ENCODE measurements around the gene GLP2R. TPM values are rescaled to one million over a fixed set of nuclear protein-coding genes. Genes with fewer than 3 reads are reported as not detected.

GLP2R gene
- total RNA-seq, 1 donor, result not detected

DNA sequence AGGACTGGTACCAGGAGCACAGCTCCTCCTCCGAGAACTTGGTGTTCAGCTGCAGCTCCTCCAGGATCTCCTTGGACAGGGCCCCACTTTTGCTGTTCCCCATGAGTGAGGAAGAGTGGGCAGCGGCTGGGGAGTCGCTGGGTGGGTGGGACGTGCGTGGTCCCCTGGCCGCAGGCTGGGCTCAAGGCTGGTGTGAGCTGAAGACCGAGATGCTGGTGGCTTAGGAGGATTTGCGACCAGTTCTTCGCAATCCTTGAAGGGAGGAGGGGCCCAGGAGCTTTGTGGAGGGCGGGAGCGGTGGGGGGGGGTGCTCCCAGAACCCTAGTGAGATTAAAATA lies 79.3 kb downstream of the GLP2R start, which contains the start of gene RCVRN:
TSS of gene RCVRN (minus strand) at position 194 of the 338 bp plus-strand sequence. CDS start at position 103, 91 bp downstream.
- no peaks in the 10 kb centered on the region for H4K20me1 ChIP-seq (ENCODE audit: insufficient read depth, low read length)
- DNase-seq (ENCODE audit: insufficient read length, low spot score, missing footprints), result no peak
- H3K36me3 ChIP-seq (ENCODE audit: insufficient read depth, low read length), result no peaks in the 10 kb centered on the region
- H3K27me3 ChIP-seq (ENCODE audit: insufficient read depth, low read length), result no peaks in the 10 kb centered on the region
- H3K4me2 ChIP-seq (ENCODE audit: insufficient read depth, low read length), result no peak within 1 kb of the TSS
- no peaks in the 10 kb centered on the region for H3K9me3 ChIP-seq (ENCODE audit: low read depth, low read length)
- H2AFZ ChIP-seq (ENCODE audit: low read length), result no peak within 1 kb of the TSS
- TF ChIP-seq, protein P1, sequence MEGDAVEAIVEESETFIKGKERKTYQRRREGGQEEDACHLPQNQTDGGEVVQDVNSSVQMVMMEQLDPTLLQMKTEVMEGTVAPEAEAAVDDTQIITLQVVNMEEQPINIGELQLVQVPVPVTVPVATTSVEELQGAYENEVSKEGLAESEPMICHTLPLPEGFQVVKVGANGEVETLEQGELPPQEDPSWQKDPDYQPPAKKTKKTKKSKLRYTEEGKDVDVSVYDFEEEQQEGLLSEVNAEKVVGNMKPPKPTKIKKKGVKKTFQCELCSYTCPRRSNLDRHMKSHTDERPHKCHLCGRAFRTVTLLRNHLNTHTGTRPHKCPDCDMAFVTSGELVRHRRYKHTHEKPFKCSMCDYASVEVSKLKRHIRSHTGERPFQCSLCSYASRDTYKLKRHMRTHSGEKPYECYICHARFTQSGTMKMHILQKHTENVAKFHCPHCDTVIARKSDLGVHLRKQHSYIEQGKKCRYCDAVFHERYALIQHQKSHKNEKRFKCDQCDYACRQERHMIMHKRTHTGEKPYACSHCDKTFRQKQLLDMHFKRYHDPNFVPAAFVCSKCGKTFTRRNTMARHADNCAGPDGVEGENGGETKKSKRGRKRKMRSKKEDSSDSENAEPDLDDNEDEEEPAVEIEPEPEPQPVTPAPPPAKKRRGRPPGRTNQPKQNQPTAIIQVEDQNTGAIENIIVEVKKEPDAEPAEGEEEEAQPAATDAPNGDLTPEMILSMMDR (IDR thresholded peaks at IDR 0.05; ENCODE audit: extremely low read depth, low read depth, low read length), result no peak
- no peak within 1 kb of the TSS for H3K4me3 ChIP-seq (ENCODE audit: insufficient read depth, low read length)
- H3K27ac ChIP-seq (ENCODE audit: low read depth, low read length), result no peak within 1 kb of the TSS
- no peaks in the 10 kb centered on the region for H3K4me1 ChIP-seq (ENCODE audit: insufficient read depth, low read length)
- no peaks in the 10 kb centered on the region for H3K79me2 ChIP-seq (ENCODE audit: insufficient read depth, low read length)

- DNase-seq (ENCODE audit: insufficient read length, low spot score, missing footprints), result peak; percentile 90
- Histone ChIP-seq H3K27ac (ENCODE audit: low read depth, low read length) (no peak overlapping the region), H3K4me3 (ENCODE audit: insufficient read depth, low read length) (no peak overlapping the region), H3K36me3 (ENCODE audit: insufficient read depth, low read length) (no peaks in the 10 kb centered on the region), H2AFZ (ENCODE audit: low read length) (no peak overlapping the region), H4K20me1 (ENCODE audit: insufficient read depth, low read length) (no peaks in the 10 kb centered on the region), H3K4me2 (ENCODE audit: insufficient read depth, low read length) (no peak overlapping the region), H3K4me1 (ENCODE audit: insufficient read depth, low read length) (no peaks in the 10 kb centered on the region), H3K9me3 (ENCODE audit: low read depth, low read length) (no peaks in the 10 kb centered on the region), H3K27me3 (ENCODE audit: insufficient read depth, low read length) (no peaks in the 10 kb centered on the region), H3K79me2 (ENCODE audit: insufficient read depth, low read length) (no peaks in the 10 kb centered on the region)
- TF ChIP-seq, protein P1 (IDR thresholded peaks at IDR 0.05; ENCODE audit: extremely low read depth, low read depth, low read length), result peak; percentile 24
Observed at GRCh38 chr17:9905902-9906301, 80.2 kb downstream of the GLP2R start.

DNA sequence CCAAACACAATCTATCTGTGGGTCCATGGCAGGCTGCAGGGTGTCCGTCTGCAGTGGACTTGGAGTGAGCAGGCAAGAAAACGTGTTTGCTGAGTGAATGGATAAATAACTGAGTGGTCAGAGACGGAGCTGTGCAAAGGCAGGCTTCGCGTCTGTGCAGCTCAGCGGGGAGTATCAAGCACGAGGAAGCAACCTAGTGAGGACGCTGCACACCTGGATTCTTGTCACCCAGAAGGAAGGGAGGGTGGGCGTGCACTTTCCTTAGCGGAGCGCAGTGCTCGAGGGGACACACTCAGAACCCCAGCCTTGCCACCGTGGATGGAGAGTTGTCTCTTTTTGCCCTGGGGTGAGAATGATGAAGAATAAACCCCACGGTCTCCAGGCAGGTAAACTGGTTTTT lies 80.9 kb downstream of the GLP2R start:
- Histone ChIP-seq H3K4me1 (ENCODE audit: insufficient read depth, low read length) (no peaks in the 10 kb centered on the region), H3K4me2 (ENCODE audit: insufficient read depth, low read length) (no peak overlapping the region), H3K27me3 (ENCODE audit: insufficient read depth, low read length) (no peaks in the 10 kb centered on the region), H3K27ac (ENCODE audit: low read depth, low read length) (no peak overlapping the region), H3K9me3 (ENCODE audit: low read depth, low read length) (no peaks in the 10 kb centered on the region), H3K4me3 (ENCODE audit: insufficient read depth, low read length) (no peak overlapping the region), H3K36me3 (ENCODE audit: insufficient read depth, low read length) (no peaks in the 10 kb centered on the region), H2AFZ (ENCODE audit: low read length) (no peak overlapping the region), H3K79me2 (ENCODE audit: insufficient read depth, low read length) (no peaks in the 10 kb centered on the region), H4K20me1 (ENCODE audit: insufficient read depth, low read length) (no peaks in the 10 kb centered on the region)
- TF ChIP-seq, protein P1 (IDR thresholded peaks at IDR 0.05; ENCODE audit: extremely low read depth, low read depth, low read length), result no peak
- no peak for DNase-seq (ENCODE audit: insufficient read length, low spot score, missing footprints)

GRCh38 chr17:9907131-9907530 lies 81.4 kb downstream of the GLP2R start:
- DNase-seq (ENCODE audit: insufficient read length, low spot score, missing footprints), result no peak
- H3K36me3 ChIP-seq (ENCODE audit: insufficient read depth, low read length), result no peaks in the 10 kb centered on the region
- H3K4me3 ChIP-seq (ENCODE audit: insufficient read depth, low read length), result no peak overlapping the region
- TF ChIP-seq, protein P1 (IDR thresholded peaks at IDR 0.05; ENCODE audit: extremely low read depth, low read depth, low read length), result no peak
- H3K9me3 ChIP-seq (ENCODE audit: low read depth, low read length), result no peaks in the 10 kb centered on the region
- no peak overlapping the region for H2AFZ ChIP-seq (ENCODE audit: low read length)
- H3K27me3 ChIP-seq (ENCODE audit: insufficient read depth, low read length), result no peaks in the 10 kb centered on the region
- no peaks in the 10 kb centered on the region for H4K20me1 ChIP-seq (ENCODE audit: insufficient read depth, low read length)
- no peaks in the 10 kb centered on the region for H3K79me2 ChIP-seq (ENCODE audit: insufficient read depth, low read length)
- no peaks in the 10 kb centered on the region for H3K4me1 ChIP-seq (ENCODE audit: insufficient read depth, low read length)
- H3K27ac ChIP-seq (ENCODE audit: low read depth, low read length), result no peak overlapping the region
- H3K4me2 ChIP-seq (ENCODE audit: insufficient read depth, low read length), result no peak overlapping the region

Data from osteoblast (primary cell).